H1 (cell line): ENCODE data around the gene BICD1. TPM values are rescaled to one million over a fixed set of nuclear protein-coding genes. Genes with fewer than 3 reads are reported as not detected.
A peak's percentile ranks its signal among the peaks of the same experiment; 100 is the strongest.

Source experiments
- CTCF ChIA-PET: fragments of 300-600 bp; sonication (Branson Sonifier 250); formaldehyde crosslinking; loops from one replicate; lab custom pipeline; 2021; ENCODE audit not compliant: partially characterized antibody; lab: Charles Lee
- POLR2A ChIA-PET: fragments of 300-600 bp; sonication (Branson Sonifier 250); formaldehyde crosslinking; loops from one replicate; lab custom pipeline; 2021; ENCODE audit warnings: inconsistent platforms; ENCODE audit not compliant: partially characterized antibody; lab: Charles Lee
- DNase-seq, 2 experiments: peaks; one replicate each; pipeline versions ENCODE4 v3.0.0 to v3.0.0-alpha.2; 2010 to 2022; ENCODE audit warnings: low spot score in 2 of 2, low read depth in 1 of 2, mixed read lengths in 1 of 2
- FAIRE-seq: peaks from 2 replicates; lab custom pipeline; 2011; peaks lifted over from hg19 to GRCh38; lab: Jason Lieb, UNC
- H2AFZ ChIP-seq: 2 replicates; pipeline ENCODE4 v1.8.1; 2012; ENCODE audit warnings: low read length, inconsistent platforms
- H2AK5ac ChIP-seq: 2 replicates; pipeline ENCODE4 v1.6.1; 2013; ENCODE audit warnings: low read depth, low read length
- H2BK120ac ChIP-seq: replicated peaks from 2 replicates; pipeline ENCODE3; 2013; ENCODE audit warnings: low read depth, low read length, inconsistent platforms
- H2BK12ac ChIP-seq: 2 replicates; pipeline ENCODE4 v1.6.1; 2013; ENCODE audit warnings: low read depth, low read length
- H2BK15ac ChIP-seq: 2 replicates; pipeline ENCODE4 v1.6.1; 2013; ENCODE audit warnings: low read length
- H2BK20ac ChIP-seq: 2 replicates; pipeline ENCODE4 v1.6.1; 2013; ENCODE audit warnings: low read length
- H2BK5ac ChIP-seq: 2 replicates; pipeline ENCODE4 v1.6.1; 2013; ENCODE audit warnings: low read depth, low read length
- H3K14ac ChIP-seq: 2 replicates; pipeline ENCODE4 v1.6.1; 2013; ENCODE audit warnings: inconsistent platforms; ENCODE audit not compliant: insufficient read length
- H3K18ac ChIP-seq: 2 replicates; pipeline ENCODE4 v1.6.1; 2013; ENCODE audit warnings: low read length; ENCODE audit errors: extremely low read depth
- H3K23ac ChIP-seq: 2 replicates; pipeline ENCODE4 v1.6.1; 2013; ENCODE audit warnings: inconsistent platforms; ENCODE audit not compliant: insufficient read length
- H3K23me2 ChIP-seq: 2 replicates; pipeline ENCODE4 v1.6.1; 2013; ENCODE audit warnings: low read depth, low read length
- H3K27ac ChIP-seq: 2 replicates; pipeline ENCODE4 v1.6.1; 2011; ENCODE audit warnings: low read depth, low read length, inconsistent platforms
- H3K27me3 ChIP-seq, 4 experiments: replicated peaks in 1 of 4; 1 replicate in 1 of 4; 2 replicates in 3 of 4; pipeline versions ENCODE4 v1.6.1 to v1.8.1; 2011 to 2013; ENCODE audit warnings: low read length in 3 of 4, mild to moderate bottlenecking in 3 of 4, inconsistent platforms in 2 of 4, mixed read lengths in 2 of 4, moderate library complexity in 1 of 4; ENCODE audit not compliant: control insufficient read depth in 3 of 4, insufficient read depth in 3 of 4; ENCODE audit errors: extremely low read depth in 1 of 4
- H3K36me3 ChIP-seq, 4 experiments: 2 replicates each; pipeline versions ENCODE4 v1.6.1 to v1.8.1; 2011 to 2013; ENCODE audit warnings: mild to moderate bottlenecking in 4 of 4, low read length in 3 of 4, moderate library complexity in 2 of 4, control low read depth in 1 of 4, inconsistent platforms in 1 of 4; ENCODE audit not compliant: insufficient read depth in 4 of 4, control insufficient read depth in 2 of 4
- H3K4ac ChIP-seq: replicated peaks from 2 replicates; pipeline ENCODE3; 2013; ENCODE audit warnings: low read length, low read depth, mixed read lengths, inconsistent platforms; ENCODE audit not compliant: insufficient read length
- H3K4me1 ChIP-seq, 4 experiments: replicated peaks in 1 of 4; 1 replicate in 1 of 4; 2 replicates in 3 of 4; pipeline versions ENCODE4 v1.6.1 to v1.8.1; 2011 to 2013; ENCODE audit warnings: low read length in 3 of 4, inconsistent platforms in 2 of 4, mixed read lengths in 1 of 4; ENCODE audit not compliant: insufficient read depth in 4 of 4, control insufficient read depth in 3 of 4
- H3K4me2 ChIP-seq, 2 experiments: 2 replicates each; pipeline versions ENCODE4 v1.6.1 to v1.8.1; 2011 to 2013; ENCODE audit warnings: low read depth in 2 of 2, low read length in 2 of 2, control low read depth in 1 of 2, inconsistent platforms in 1 of 2, mild to moderate bottlenecking in 1 of 2; ENCODE audit not compliant: insufficient read depth in 1 of 2
- H3K4me3 ChIP-seq, 4 experiments: fragments of 200-600, 300-600 bp in 1 of 4; sonication (generic), shearing (Covaris generic), sonication (Bioruptor Twin) in 1 of 4; 2 replicates each; pipeline versions ENCODE4 v1.5.1 to v1.8.1; 2011 to 2016; ENCODE audit warnings: low read length in 4 of 4, low read depth in 3 of 4, control low read depth in 2 of 4, inconsistent platforms in 2 of 4, mild to moderate bottlenecking in 2 of 4, mixed read lengths in 1 of 4, moderate library complexity in 1 of 4; ENCODE audit not compliant: insufficient read depth in 2 of 4; ENCODE audit errors: extremely low read depth in 1 of 4
- H3K56ac ChIP-seq: replicated peaks from 2 replicates; pipeline ENCODE3; 2013; ENCODE audit warnings: low read depth, mild to moderate bottlenecking, mixed read lengths, low read length, inconsistent platforms; ENCODE audit not compliant: insufficient read length
- H3K79me1 ChIP-seq: 2 replicates; pipeline ENCODE4 v1.6.1; 2013; ENCODE audit warnings: low read depth, low read length, control low read depth
- H3K79me2 ChIP-seq, 2 experiments: 2 replicates each; pipeline versions ENCODE4 v1.6.1 to v1.8.1; 2012 to 2013; ENCODE audit warnings: low read length in 2 of 2, mild to moderate bottlenecking in 2 of 2, inconsistent platforms in 1 of 2; ENCODE audit not compliant: insufficient read depth in 2 of 2, control insufficient read depth in 1 of 2
- H3K9ac ChIP-seq, 4 experiments: replicated peaks in 1 of 4; 1 replicate in 1 of 4; 2 replicates in 3 of 4; pipeline versions ENCODE4 v1.6.1 to v1.8.1; 2011 to 2013; ENCODE audit warnings: low read depth in 3 of 4, low read length in 3 of 4, control low read depth in 2 of 4, mild to moderate bottlenecking in 2 of 4, moderate library complexity in 2 of 4, inconsistent platforms in 1 of 4; ENCODE audit errors: extremely low read depth in 1 of 4
- H3K9me3 ChIP-seq, 2 experiments: 2 replicates each; pipeline versions ENCODE4 v1.6.1 to v1.8.1; 2012 to 2013; ENCODE audit warnings: mild to moderate bottlenecking in 2 of 2, moderate library complexity in 2 of 2, control low read depth in 1 of 2, inconsistent platforms in 1 of 2, low read depth in 1 of 2, low read length in 1 of 2, mixed read lengths in 1 of 2; ENCODE audit not compliant: insufficient read depth in 2 of 2
- H4K20me1 ChIP-seq, 2 experiments: replicated peaks in 1 of 2; 2 replicates each; pipeline versions ENCODE3 to v1.8.1; 2011 to 2013; ENCODE audit warnings: inconsistent platforms in 2 of 2, low read length in 2 of 2, mild to moderate bottlenecking in 1 of 2; ENCODE audit not compliant: insufficient read depth in 2 of 2, control insufficient read depth in 1 of 2
- H4K5ac ChIP-seq: 2 replicates; pipeline ENCODE4 v1.6.1; 2013; ENCODE audit warnings: low read length, low read depth, mixed read lengths, inconsistent platforms; ENCODE audit not compliant: insufficient read length
- H4K8ac ChIP-seq: 2 replicates; pipeline ENCODE4 v1.8.0; 2013; ENCODE audit warnings: mild to moderate bottlenecking, moderate library complexity, low read length, inconsistent platforms; ENCODE audit not compliant: insufficient read depth; ENCODE audit errors: extremely low read depth
- H4K91ac ChIP-seq: replicated peaks from 2 replicates; pipeline ENCODE3; 2013; ENCODE audit warnings: low read length, mixed read lengths, inconsistent platforms; ENCODE audit not compliant: insufficient read length
- ASH2L ChIP-seq: fragments of 200-600, 300-600 bp; sonication (generic); IDR thresholded peaks from one replicate; pipeline ENCODE4 v1.7.1; 2017; ENCODE audit warnings: low read length
- BCL11A ChIP-seq, 2 experiments: IDR thresholded peaks; one replicate each; pipeline ENCODE4 v1.6.1; 2011; ENCODE audit warnings: low read depth in 2 of 2, low read length in 2 of 2, mild to moderate bottlenecking in 2 of 2
- CHD1 ChIP-seq: IDR thresholded peaks from 2 replicates; pipeline ENCODE4 v1.6.1; 2012; ENCODE audit warnings: low read depth, low read length, improper control_type of control experiment
- FOSL1 ChIP-seq: IDR thresholded peaks from 2 replicates; pipeline ENCODE4 v1.6.1; 2011; ENCODE audit warnings: mild to moderate bottlenecking, low read depth, low read length, moderate library complexity; ENCODE audit not compliant: insufficient read depth
- GTF2F1 ChIP-seq: IDR thresholded peaks from 2 replicates; pipeline ENCODE4 v1.6.1; 2012; ENCODE audit warnings: low read depth, low read length, improper control_type of control experiment, borderline replicate concordance
- KDM1A ChIP-seq: fragments of 200-600, 300-600 bp; sonication (generic); IDR thresholded peaks from 2 replicates; pipeline ENCODE4 v1.7.1; 2016; ENCODE audit warnings: mild to moderate bottlenecking, low read length, borderline replicate concordance
- KDM4A ChIP-seq: IDR thresholded peaks from one replicate; pipeline ENCODE4 v1.7.1; 2012; ENCODE audit warnings: low read depth, mild to moderate bottlenecking, moderate library complexity, low read length, inconsistent platforms; ENCODE audit not compliant: severe bottlenecking
- NANOG ChIP-seq: IDR thresholded peaks from 2 replicates; pipeline ENCODE4 v1.6.1; 2011; ENCODE audit warnings: low read length, low read depth, mild to moderate bottlenecking, inconsistent platforms; ENCODE audit not compliant: insufficient read depth, poor library complexity, severe bottlenecking
- RAD21 ChIP-seq, 2 experiments: IDR thresholded peaks in 1 of 2; conservative IDR thresholded peaks in 1 of 2; 2 replicates each; pipeline ENCODE4 v1.6.1; 2011; ENCODE audit warnings: low read depth in 2 of 2, low read length in 2 of 2, improper control_type of control experiment in 1 of 2, inconsistent platforms in 1 of 2, mild to moderate bottlenecking in 1 of 2, moderate library complexity in 1 of 2
- SP1 ChIP-seq: IDR thresholded peaks from 2 replicates; pipeline ENCODE4 v1.6.1; 2011; ENCODE audit warnings: low read depth, low read length
- SRF ChIP-seq: IDR thresholded peaks from 2 replicates; pipeline ENCODE4 v1.6.1; 2011; ENCODE audit warnings: mild to moderate bottlenecking, low read depth, low read length, moderate library complexity
- SUZ12 ChIP-seq: fragments of 200-600 bp; sonication (generic); IDR thresholded peaks from 2 replicates; pipeline ENCODE4 v1.6.1; 2012; ENCODE audit warnings: mild to moderate bottlenecking, inconsistent platforms, low read length, moderate library complexity, mixed read lengths
- TAF1 ChIP-seq: IDR thresholded peaks from 2 replicates; pipeline ENCODE4 v1.6.1; 2011; ENCODE audit warnings: mild to moderate bottlenecking, low read depth, low read length
- YY1 ChIP-seq: IDR thresholded peaks from 2 replicates; pipeline ENCODE4 v1.6.1; 2011; ENCODE audit warnings: low read depth, mild to moderate bottlenecking, low read length
- WGBS, 2 experiments: shearing (Covaris generic) in 1 of 2; methylation state at CpG; one replicate each; pipeline versions ENCODE4 v1.1.6 to v1.1.7; 2013 to 2015; ENCODE audit warnings: low lambda C conversion rate in 2 of 2, mixed read lengths in 2 of 2, inconsistent platforms in 1 of 2, low coverage in 1 of 2, missing lambda C conversion rate in 1 of 2; ENCODE audit not compliant: insufficient replicate concordance in 2 of 2, insufficient coverage in 1 of 2, insufficient read length in 1 of 2; ENCODE audit errors: extremely low coverage in 1 of 2, missing lambda C conversion rate in 1 of 2; 5-methylcytosine and 5-hydroxymethylcytosine counted together
- polyA plus RNA-seq, 7 experiments: library from polyadenylated mRNA; depleted of rRNA in 3 of 7; stranded (reverse) in 5 of 7; unstranded in 2 of 7; fragments of >200 nt in 5 of 7; fragments of 200-250 nt in 2 of 7; gene quantifications; 1 replicate in 5 of 7; 2 replicates in 1 of 7; 4 replicates in 1 of 7; pipeline versions ENCODE4 v1.2.1 to v1.2.3, GENCODE V29; 2011 to 2013; ENCODE audit warnings: missing spikeins in 2 of 7, mixed read lengths in 2 of 7
- total RNA-seq: library from RNA; stranded (reverse); fragmentation: NEBNext Ultra II Directional; extraction: Animal tissue kit (Norgen Biotek cat#: 25700); gene quantifications from 2 replicates; pipeline ENCODE4 v1.2.1, GENCODE V29; 2021
- TF ChIP-seq, protein P1 (sequence below): IDR thresholded peaks from 2 replicates; pipeline ENCODE4 v1.6.1; 2012; ENCODE audit warnings: inconsistent platforms

The BICD1 gene
- total and polyA plus RNA-seq, 2 of the 8 experiments (the other 6 are each of a cell fraction or from before 2014, with no cell fraction given): 34.1 to 58.4 TPM

DNA sequence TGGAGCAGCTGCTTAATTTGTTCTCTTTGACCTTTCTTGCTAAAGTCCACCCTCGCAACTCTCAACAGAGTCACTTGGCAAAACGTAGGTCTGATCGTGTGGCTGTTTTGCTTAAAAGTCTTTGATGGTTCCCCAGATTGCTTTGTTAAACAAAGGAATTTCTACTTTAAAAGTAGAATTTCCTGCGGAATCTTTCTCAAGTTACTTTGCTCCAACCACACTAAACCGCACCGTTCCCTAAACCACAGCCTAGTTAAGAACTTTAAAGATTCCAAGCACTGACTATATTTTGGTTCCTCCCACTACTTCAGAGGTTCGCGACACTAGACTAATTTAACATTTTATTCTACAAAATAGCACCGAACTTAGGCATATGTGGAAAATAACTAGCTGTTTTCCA, 177.9 kb downstream of the BICD1 start:
- Histone ChIP-seq H2BK12ac (no peak overlapping the region), H4K5ac (peak overlapping the region; percentile 5), H3K4ac (no peak overlapping the region)
- TF ChIP-seq FOSL1 (no peak), SP1 (no peak), SRF (no peak), SUZ12 (no peak), NANOG (no peak), GTF2F1 (no peak), KDM4A (no peak), ASH2L (no peak), CHD1 (no peak), RAD21 (IDR thresholded peaks at IDR 0.05 in 1 of 2, conservative IDR thresholded peaks at IDR 0.05 in 1 of 2; ENCODE audit: low read depth in 2 of 2, low read length in 2 of 2) (no peak), KDM1A (no peak), TAF1 (no peak), BCL11A (IDR thresholded peaks at IDR 0.05; ENCODE audit: low read depth in 2 of 2, low read length in 2 of 2) (no peak), YY1 (no peak)
- TF ChIP-seq, protein P1, sequence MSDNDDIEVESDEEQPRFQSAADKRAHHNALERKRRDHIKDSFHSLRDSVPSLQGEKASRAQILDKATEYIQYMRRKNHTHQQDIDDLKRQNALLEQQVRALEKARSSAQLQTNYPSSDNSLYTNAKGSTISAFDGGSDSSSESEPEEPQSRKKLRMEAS: no peak

More for the DNA sequence above, 177.9 kb downstream of the BICD1 start:
- peaks cover 3 to 4% of the 10 kb centered on the region in 2 experiments; a peak in 2 of 4 replicates for H3K79me2 ChIP-seq
- no peak overlapping the region for H3K18ac ChIP-seq
- H3K27me3 ChIP-seq: no peaks in the 10 kb centered on the region
- no peak overlapping the region for H3K56ac ChIP-seq
- H4K8ac ChIP-seq: no peak overlapping the region
- H3K79me1 ChIP-seq: no peaks in the 10 kb centered on the region; the same call in 1 of the 2 replicates
- no peak overlapping the region; a peak in 1 of 4 replicates for H3K4me2 ChIP-seq
- H3K4me3 ChIP-seq: no peak overlapping the region
- 69% methylated on average over 9 of the region's 9 CpGs; no CpG with 5 or more reads in 1 of the 2 experiments for WGBS, 2 experiments
- POLR2A ChIA-PET: no interaction called here
- H2BK15ac ChIP-seq: no peak overlapping the region
- H3K9ac ChIP-seq: no peak overlapping the region
- no peaks in the 10 kb centered on the region for H4K20me1 ChIP-seq
- no peaks in the 10 kb centered on the region for H3K23me2 ChIP-seq
- no peak for FAIRE-seq
- H4K91ac ChIP-seq: no peak overlapping the region
- CTCF ChIA-PET: no interaction called here
- H2AK5ac ChIP-seq: no peak overlapping the region
- H2BK5ac ChIP-seq: no peak overlapping the region
- H2BK120ac ChIP-seq: no peak overlapping the region
- H3K4me1 ChIP-seq: peaks cover 4 to 13% (median 10%) of the 10 kb centered on the region in 4 experiments
- H3K36me3 ChIP-seq: no peaks in the 10 kb centered on the region; a peak in 2 of 8 replicates
- no peak overlapping the region for H3K27ac ChIP-seq
- H3K9me3 ChIP-seq: no peaks in the 10 kb centered on the region
- H3K14ac ChIP-seq: no peak overlapping the region
- no peak overlapping the region for H3K23ac ChIP-seq
- H2BK20ac ChIP-seq: no peak overlapping the region
- no peak overlapping the region for H2AFZ ChIP-seq
- DNase-seq: no peak
